Measurements from ENCODE around the gene PPP1R37. TPM values are rescaled to one million over a fixed set of nuclear protein-coding genes. Genes with fewer than 3 reads are reported as not detected.

The PPP1R37 gene
- total RNA-seq, 4 donors from 2014 or later = 22.1 to 44.1 (median 33.5) TPM

DNA sequence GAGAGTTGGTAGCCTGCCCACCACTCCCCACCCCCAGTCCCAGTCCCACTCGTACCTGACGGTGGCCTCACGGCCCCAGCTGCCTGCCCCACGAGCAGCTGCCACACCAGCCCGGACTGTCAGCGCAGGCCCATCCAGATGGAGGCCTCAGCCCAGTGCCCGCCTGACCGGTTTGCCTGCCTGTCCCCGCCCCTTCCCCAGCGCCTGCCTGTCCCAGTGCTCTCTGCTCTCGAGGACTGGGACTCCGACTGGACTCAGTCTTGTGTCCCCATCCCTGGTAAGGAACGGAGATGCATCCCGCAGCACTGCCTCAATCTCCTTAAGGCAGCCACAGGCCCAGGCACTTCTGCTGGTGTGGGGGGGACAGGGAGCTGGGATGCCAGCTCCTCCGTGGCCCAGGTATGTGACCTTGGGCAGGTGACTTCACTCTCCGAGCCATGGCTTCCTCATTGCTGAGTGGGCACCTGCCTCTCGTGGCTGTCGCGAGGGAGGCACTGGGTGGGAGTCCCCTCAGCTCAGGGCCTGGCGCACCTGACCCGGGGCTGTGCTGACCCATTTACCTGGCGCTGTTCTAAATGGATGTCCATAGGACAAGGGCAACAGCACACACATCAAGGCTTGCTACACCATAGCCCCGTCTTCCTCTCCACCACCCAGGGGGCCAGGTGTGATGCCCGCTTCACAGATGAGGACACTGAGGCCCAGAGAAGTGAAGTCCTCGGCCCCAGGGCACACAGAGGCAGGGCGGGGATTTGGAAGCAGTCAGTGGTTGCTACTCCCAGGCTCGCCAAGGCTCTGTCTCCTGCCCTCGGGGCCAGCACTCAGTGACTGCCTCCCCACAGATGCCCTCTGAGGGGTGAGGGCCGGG lies 68.1 kb downstream of the PPP1R37 start, which contains the start of gene NKPD1:
TSS of gene NKPD1 (minus strand) at position 113 of the 868 bp plus-strand sequence. CDS start 832 bp downstream, outside the sequence.
- Histone ChIP-seq H3K36me3 (no peaks in the 10 kb centered on the region), H3K9me3 (no peaks in the 10 kb centered on the region), H3K4me1 (peaks cover 0 to 20% (median 4%) of the 10 kb centered on the region in 4 donors), H3K27me3 (peaks cover 0 to 62% of the 10 kb centered on the region in 2 donors), H3K4me3 (no peak within 1 kb of the TSS), H3K27ac (no peak within 1 kb of the TSS)
- no peak for DNase-seq (ENCODE audit: low spot score in 2 of 2)
- 41 to 49% methylated on average over 21 to 22 of the region's 29 CpGs for WGBS, 2 donors
- TF ChIP-seq EP300 (IDR thresholded peaks at IDR 0.05) = no peak
- no peak for TF ChIP-seq CTCF (IDR thresholded peaks at IDR 0.05)
- TF ChIP-seq POLR2A (IDR thresholded peaks at IDR 0.05) = no peak

GRCh38 chr19:45161738-45162607 lies 69.0 kb downstream of the PPP1R37 start:
- WGBS, 2 donors = 26 to 55% methylated on average over 16 to 22 of the region's 32 CpGs
- peaks cover 0 to 54% of the 10 kb centered on the region in 2 donors for H3K27me3 ChIP-seq
- no peak for DNase-seq (ENCODE audit: low spot score in 2 of 2)
- H3K4me3 ChIP-seq = no peak overlapping the region
- H3K27ac ChIP-seq = no peak overlapping the region
- H3K4me1 ChIP-seq = peaks cover 0 to 20% (median 4%) of the 10 kb centered on the region in 4 donors
- TF ChIP-seq CTCF (IDR thresholded peaks at IDR 0.05) = peak in 2 of 5 experiments; percentile 22 to 23
- TF ChIP-seq EP300 (IDR thresholded peaks at IDR 0.05) = no peak
- H3K36me3 ChIP-seq = no peaks in the 10 kb centered on the region
- no peaks in the 10 kb centered on the region for H3K9me3 ChIP-seq

DNA sequence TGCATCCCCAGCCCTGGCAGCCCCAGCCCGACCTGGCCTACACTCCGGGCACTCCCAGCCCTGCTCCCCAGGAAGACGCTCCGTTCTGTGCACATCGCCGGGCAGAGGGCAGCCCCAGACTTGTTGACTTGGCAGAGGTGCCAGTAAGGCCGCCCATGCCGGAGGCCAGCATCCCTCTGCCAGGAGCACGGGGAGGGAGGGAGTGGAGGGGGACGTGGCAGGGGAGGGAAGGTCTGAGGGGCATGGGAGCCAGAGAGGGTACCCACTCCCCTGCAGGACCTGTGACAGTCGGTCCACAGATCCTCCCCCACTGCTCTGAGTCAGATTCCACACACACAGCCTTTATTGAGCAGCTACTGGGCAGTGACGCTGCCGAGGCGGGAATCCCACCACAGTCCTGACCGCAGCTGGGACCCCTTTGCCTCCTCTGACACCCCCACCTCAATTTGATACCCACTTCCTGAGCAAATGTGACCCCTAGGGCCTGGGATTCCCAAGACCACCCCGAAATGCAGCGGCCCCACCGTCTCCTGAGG lies 69.7 kb downstream of the PPP1R37 start:
- H3K27me3 ChIP-seq = peaks cover 0 to 46% of the 10 kb centered on the region in 2 donors

DNA sequence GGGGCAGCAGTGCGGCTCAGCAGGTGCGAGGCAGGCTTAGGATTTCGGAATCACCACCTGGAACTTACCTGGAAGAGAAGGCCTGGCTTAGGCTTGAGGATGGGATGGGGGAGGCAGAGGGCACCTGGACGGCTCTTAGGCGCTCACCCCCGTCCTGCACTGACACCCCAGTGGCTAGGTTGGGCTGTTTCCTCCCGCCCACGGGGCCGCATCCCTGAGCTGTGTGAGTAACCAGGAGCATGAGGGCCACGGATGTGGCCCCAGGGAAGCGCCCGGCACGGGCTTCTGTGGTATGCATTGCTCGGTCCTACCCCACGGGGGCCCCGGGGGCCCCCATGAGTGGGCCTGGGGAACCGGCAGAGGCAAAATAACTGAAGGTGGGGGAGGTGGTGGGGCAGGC lies 70.2 kb downstream of the PPP1R37 start:
- H3K27ac ChIP-seq = no peak overlapping the region
- DNase-seq (ENCODE audit: low spot score in 2 of 2) = no peak
- no peak for TF ChIP-seq POLR2A (IDR thresholded peaks at IDR 0.05)
- TF ChIP-seq CTCF (IDR thresholded peaks at IDR 0.05) = no peak
- no peak for TF ChIP-seq EP300 (IDR thresholded peaks at IDR 0.05)
- H3K36me3 ChIP-seq = no peaks in the 10 kb centered on the region
- peaks cover 0 to 20% (median 4%) of the 10 kb centered on the region in 4 donors for H3K4me1 ChIP-seq
- WGBS, 2 donors = 69 to 75% methylated on average over 11 to 14 of the region's 17 CpGs
- no peaks in the 10 kb centered on the region for H3K9me3 ChIP-seq
- no peak overlapping the region for H3K4me3 ChIP-seq
- H3K27me3 ChIP-seq = peaks cover 0 to 42% of the 10 kb centered on the region in 2 donors

More for the DNA sequence above, 69.7 kb downstream of the PPP1R37 start:
- 69 to 71% methylated on average over 18 of the region's 18 CpGs for WGBS, 2 donors
- Histone ChIP-seq H3K4me3 (no peak overlapping the region), H3K4me1 (peaks cover 0 to 20% (median 4%) of the 10 kb centered on the region in 4 donors), H3K9me3 (no peaks in the 10 kb centered on the region), H3K27ac (no peak overlapping the region), H3K36me3 (no peaks in the 10 kb centered on the region)
- DNase-seq (ENCODE audit: low spot score in 2 of 2) = no peak
- TF ChIP-seq POLR2A (IDR thresholded peaks at IDR 0.05) = no peak
- TF ChIP-seq CTCF (IDR thresholded peaks at IDR 0.05) = no peak
- no peak for TF ChIP-seq EP300 (IDR thresholded peaks at IDR 0.05)

Data from tibial nerve (tissue), 4 donors.